ENCODE data around the gene SLC24A4. TPM values are rescaled to one million over a fixed set of nuclear protein-coding genes. Genes with fewer than 3 reads are reported as not detected.

SLC24A4 gene
- total RNA-seq, 1 donor from 2014 or later = 1.6 TPM

- H3K9ac ChIP-seq (ENCODE audit: low read depth in 1 of 3, low read length in 3 of 3) = no peak overlapping the region
- H3K27ac ChIP-seq (ENCODE audit: low read depth, low read length) = no peak overlapping the region
- no peaks in the 10 kb centered on the region for H3K4me1 ChIP-seq (ENCODE audit: control insufficient read depth in 3 of 3, insufficient read depth in 3 of 3, low read length in 3 of 3)
- H3K36me3 ChIP-seq (ENCODE audit: control insufficient read depth in 3 of 3, insufficient read depth in 3 of 3, low read length in 3 of 3) = no peaks in the 10 kb centered on the region
- H3K9me3 ChIP-seq (ENCODE audit: control insufficient read depth in 3 of 3, low read length in 3 of 3) = no peaks in the 10 kb centered on the region
- H3K4me3 ChIP-seq (ENCODE audit: low read length in 3 of 3) = no peak overlapping the region
- peaks cover 2 to 14% (median 8%) of the 10 kb centered on the region in 3 donors for H3K27me3 ChIP-seq (ENCODE audit: control insufficient read depth in 3 of 3, insufficient read depth in 3 of 3, low read length in 3 of 3)
These were observed 33.7 kb downstream of the SLC24A4 start for GRCh38 chr14:92356677-92357076.

GRCh38 chr14:92360651-92361370 is 37.8 kb downstream of the SLC24A4 start:
- H3K4me1 ChIP-seq (ENCODE audit: control insufficient read depth in 3 of 3, insufficient read depth in 3 of 3, low read length in 3 of 3) = no peaks in the 10 kb centered on the region
- H3K9ac ChIP-seq (ENCODE audit: low read depth in 1 of 3, low read length in 3 of 3) = no peak overlapping the region
- no peak overlapping the region for H3K27ac ChIP-seq (ENCODE audit: low read depth, low read length)
- H3K9me3 ChIP-seq (ENCODE audit: control insufficient read depth in 3 of 3, low read length in 3 of 3) = no peaks in the 10 kb centered on the region
- no peak overlapping the region for H3K4me3 ChIP-seq (ENCODE audit: low read length in 3 of 3)
- H3K36me3 ChIP-seq (ENCODE audit: control insufficient read depth in 3 of 3, insufficient read depth in 3 of 3, low read length in 3 of 3) = no peaks in the 10 kb centered on the region
- H3K27me3 ChIP-seq (ENCODE audit: control insufficient read depth in 3 of 3, insufficient read depth in 3 of 3, low read length in 3 of 3) = peaks cover 9 to 38% (median 28%) of the 10 kb centered on the region in 3 donors

- Histone ChIP-seq H3K9ac (ENCODE audit: low read depth in 1 of 3, low read length in 3 of 3) (no peak overlapping the region), H3K27ac (ENCODE audit: low read depth, low read length) (no peak overlapping the region), H3K4me3 (ENCODE audit: low read length in 3 of 3) (no peak overlapping the region), H3K36me3 (ENCODE audit: control insufficient read depth in 3 of 3, insufficient read depth in 3 of 3, low read length in 3 of 3) (no peaks in the 10 kb centered on the region), H3K9me3 (ENCODE audit: control insufficient read depth in 3 of 3, low read length in 3 of 3) (no peaks in the 10 kb centered on the region), H3K27me3 (ENCODE audit: control insufficient read depth in 3 of 3, insufficient read depth in 3 of 3, low read length in 3 of 3) (peaks cover 9 to 36% (median 31%) of the 10 kb centered on the region in 3 donors), H3K4me1 (ENCODE audit: control insufficient read depth in 3 of 3, insufficient read depth in 3 of 3, low read length in 3 of 3) (no peaks in the 10 kb centered on the region)
These were observed 39.8 kb downstream of the SLC24A4 start for GRCh38 chr14:92362781-92363235.

GRCh38 chr14:92366237-92366636 is 43.3 kb downstream of the SLC24A4 start:
- Histone ChIP-seq H3K4me1 (ENCODE audit: control insufficient read depth in 3 of 3, insufficient read depth in 3 of 3, low read length in 3 of 3) (no peaks in the 10 kb centered on the region), H3K9me3 (ENCODE audit: control insufficient read depth in 3 of 3, low read length in 3 of 3) (no peaks in the 10 kb centered on the region), H3K27ac (ENCODE audit: low read depth, low read length) (no peak overlapping the region), H3K27me3 (ENCODE audit: control insufficient read depth in 3 of 3, insufficient read depth in 3 of 3, low read length in 3 of 3) (peaks cover 9 to 34% (median 34%) of the 10 kb centered on the region in 3 donors), H3K9ac (ENCODE audit: low read depth in 1 of 3, low read length in 3 of 3) (no peak overlapping the region), H3K4me3 (ENCODE audit: low read length in 3 of 3) (no peak overlapping the region), H3K36me3 (ENCODE audit: control insufficient read depth in 3 of 3, insufficient read depth in 3 of 3, low read length in 3 of 3) (no peaks in the 10 kb centered on the region)

GRCh38 chr14:92368001-92368400 is 45.0 kb downstream of the SLC24A4 start:
- Histone ChIP-seq H3K27ac (ENCODE audit: low read depth, low read length) (no peak overlapping the region), H3K36me3 (ENCODE audit: control insufficient read depth in 3 of 3, insufficient read depth in 3 of 3, low read length in 3 of 3) (no peaks in the 10 kb centered on the region), H3K9ac (ENCODE audit: low read depth in 1 of 3, low read length in 3 of 3) (no peak overlapping the region), H3K4me3 (ENCODE audit: low read length in 3 of 3) (no peak overlapping the region), H3K27me3 (ENCODE audit: control insufficient read depth in 3 of 3, insufficient read depth in 3 of 3, low read length in 3 of 3) (peaks cover 5 to 22% (median 19%) of the 10 kb centered on the region in 3 donors), H3K9me3 (ENCODE audit: control insufficient read depth in 3 of 3, low read length in 3 of 3) (no peaks in the 10 kb centered on the region), H3K4me1 (ENCODE audit: control insufficient read depth in 3 of 3, insufficient read depth in 3 of 3, low read length in 3 of 3) (no peaks in the 10 kb centered on the region)

- Histone ChIP-seq H3K36me3 (ENCODE audit: control insufficient read depth in 3 of 3, insufficient read depth in 3 of 3, low read length in 3 of 3) (no peaks in the 10 kb centered on the region), H3K27ac (ENCODE audit: low read depth, low read length) (no peak overlapping the region), H3K9me3 (ENCODE audit: control insufficient read depth in 3 of 3, low read length in 3 of 3) (no peaks in the 10 kb centered on the region), H3K4me3 (ENCODE audit: low read length in 3 of 3) (no peak overlapping the region), H3K9ac (ENCODE audit: low read depth in 1 of 3, low read length in 3 of 3) (no peak overlapping the region), H3K4me1 (ENCODE audit: control insufficient read depth in 3 of 3, insufficient read depth in 3 of 3, low read length in 3 of 3) (no peaks in the 10 kb centered on the region), H3K27me3 (ENCODE audit: control insufficient read depth in 3 of 3, insufficient read depth in 3 of 3, low read length in 3 of 3) (peaks cover 5 to 18% (median 10%) of the 10 kb centered on the region in 3 donors)
These were observed 46.1 kb downstream of the SLC24A4 start for GRCh38 chr14:92369097-92369496.

GRCh38 chr14:92372230-92372629 is 49.3 kb downstream of the SLC24A4 start:
- no peak overlapping the region for H3K9ac ChIP-seq (ENCODE audit: low read depth in 1 of 3, low read length in 3 of 3)
- H3K4me3 ChIP-seq (ENCODE audit: low read length in 3 of 3) = no peak overlapping the region
- H3K36me3 ChIP-seq (ENCODE audit: control insufficient read depth in 3 of 3, insufficient read depth in 3 of 3, low read length in 3 of 3) = no peaks in the 10 kb centered on the region
- no peaks in the 10 kb centered on the region for H3K4me1 ChIP-seq (ENCODE audit: control insufficient read depth in 3 of 3, insufficient read depth in 3 of 3, low read length in 3 of 3)
- H3K27me3 ChIP-seq (ENCODE audit: control insufficient read depth in 3 of 3, insufficient read depth in 3 of 3, low read length in 3 of 3) = peaks cover 0 to 7% (median 0%) of the 10 kb centered on the region in 3 donors
- no peaks in the 10 kb centered on the region for H3K9me3 ChIP-seq (ENCODE audit: control insufficient read depth in 3 of 3, low read length in 3 of 3)
- no peak overlapping the region for H3K27ac ChIP-seq (ENCODE audit: low read depth, low read length)

- H3K4me1 ChIP-seq (ENCODE audit: control insufficient read depth in 3 of 3, insufficient read depth in 3 of 3, low read length in 3 of 3) = no peaks in the 10 kb centered on the region
- no peaks in the 10 kb centered on the region for H3K36me3 ChIP-seq (ENCODE audit: control insufficient read depth in 3 of 3, insufficient read depth in 3 of 3, low read length in 3 of 3)
- peaks cover 0 to 9% (median 0%) of the 10 kb centered on the region in 3 donors for H3K27me3 ChIP-seq (ENCODE audit: control insufficient read depth in 3 of 3, insufficient read depth in 3 of 3, low read length in 3 of 3)
- no peak overlapping the region for H3K9ac ChIP-seq (ENCODE audit: low read depth in 1 of 3, low read length in 3 of 3)
- no peak overlapping the region for H3K4me3 ChIP-seq (ENCODE audit: low read length in 3 of 3)
- no peak overlapping the region for H3K27ac ChIP-seq (ENCODE audit: low read depth, low read length)
- H3K9me3 ChIP-seq (ENCODE audit: control insufficient read depth in 3 of 3, low read length in 3 of 3) = no peaks in the 10 kb centered on the region
These were observed 50.4 kb downstream of the SLC24A4 start for GRCh38 chr14:92373336-92373735.

- H3K9me3 ChIP-seq (ENCODE audit: control insufficient read depth in 3 of 3, low read length in 3 of 3) = no peaks in the 10 kb centered on the region
- H3K4me1 ChIP-seq (ENCODE audit: control insufficient read depth in 3 of 3, insufficient read depth in 3 of 3, low read length in 3 of 3) = no peaks in the 10 kb centered on the region
- H3K36me3 ChIP-seq (ENCODE audit: control insufficient read depth in 3 of 3, insufficient read depth in 3 of 3, low read length in 3 of 3) = no peaks in the 10 kb centered on the region
- no peak overlapping the region for H3K9ac ChIP-seq (ENCODE audit: low read depth in 1 of 3, low read length in 3 of 3)
- no peak overlapping the region for H3K27ac ChIP-seq (ENCODE audit: low read depth, low read length)
- H3K4me3 ChIP-seq (ENCODE audit: low read length in 3 of 3) = no peak overlapping the region
- H3K27me3 ChIP-seq (ENCODE audit: control insufficient read depth in 3 of 3, insufficient read depth in 3 of 3, low read length in 3 of 3) = peaks cover 0 to 7% (median 3%) of the 10 kb centered on the region in 3 donors
These were observed 57.2 kb downstream of the SLC24A4 start for GRCh38 chr14:92380131-92380530.

GRCh38 chr14:92380582-92380981 is 57.6 kb downstream of the SLC24A4 start:
- Histone ChIP-seq H3K27me3 (ENCODE audit: control insufficient read depth in 3 of 3, insufficient read depth in 3 of 3, low read length in 3 of 3) (peaks cover 0 to 7% (median 4%) of the 10 kb centered on the region in 3 donors), H3K36me3 (ENCODE audit: control insufficient read depth in 3 of 3, insufficient read depth in 3 of 3, low read length in 3 of 3) (no peaks in the 10 kb centered on the region), H3K27ac (ENCODE audit: low read depth, low read length) (no peak overlapping the region), H3K9ac (ENCODE audit: low read depth in 1 of 3, low read length in 3 of 3) (no peak overlapping the region), H3K9me3 (ENCODE audit: control insufficient read depth in 3 of 3, low read length in 3 of 3) (no peaks in the 10 kb centered on the region), H3K4me3 (ENCODE audit: low read length in 3 of 3) (no peak overlapping the region), H3K4me1 (ENCODE audit: control insufficient read depth in 3 of 3, insufficient read depth in 3 of 3, low read length in 3 of 3) (no peaks in the 10 kb centered on the region)
